Measurements from ENCODE around the gene ZNF268.

The ZNF268 gene

GRCh38 chr12:133203344-133204263 lies 22.3 kb downstream of the ZNF268 start:
- peaks cover 64% of the 10 kb centered on the region for H3K9me3 ChIP-seq (ENCODE audit: insufficient read depth, low read length)
- H3K27me3 ChIP-seq (ENCODE audit: low read depth, low read length), result no peaks in the 10 kb centered on the region
- no peak overlapping the region for H2AFZ ChIP-seq (ENCODE audit: low read depth, low read length)
- H3K9ac ChIP-seq (ENCODE audit: low read length), result no peak overlapping the region
- no peaks in the 10 kb centered on the region for H3K4me1 ChIP-seq (ENCODE audit: low read length)
- H3K79me2 ChIP-seq (ENCODE audit: low read length), result no peaks in the 10 kb centered on the region
- H3K36me3 ChIP-seq (replicated peaks; ENCODE audit: low read depth, low read length), result peaks cover 61% of the 10 kb centered on the region
- no peak overlapping the region for H3K27ac ChIP-seq (ENCODE audit: low read length)
- no peak for TF ChIP-seq EZH2phosphoT487 (IDR thresholded peaks at IDR 0.05; ENCODE audit: low read depth)
- TF ChIP-seq CTCF (IDR thresholded peaks at IDR 0.05; ENCODE audit: low read depth, low read length), result no peak
- H4K20me1 ChIP-seq (ENCODE audit: insufficient read depth, low read length), result no peaks in the 10 kb centered on the region
- no peak overlapping the region for H3K4me3 ChIP-seq (ENCODE audit: low read length)
- no peak overlapping the region for H3K4me2 ChIP-seq (ENCODE audit: low read length)

DNA sequence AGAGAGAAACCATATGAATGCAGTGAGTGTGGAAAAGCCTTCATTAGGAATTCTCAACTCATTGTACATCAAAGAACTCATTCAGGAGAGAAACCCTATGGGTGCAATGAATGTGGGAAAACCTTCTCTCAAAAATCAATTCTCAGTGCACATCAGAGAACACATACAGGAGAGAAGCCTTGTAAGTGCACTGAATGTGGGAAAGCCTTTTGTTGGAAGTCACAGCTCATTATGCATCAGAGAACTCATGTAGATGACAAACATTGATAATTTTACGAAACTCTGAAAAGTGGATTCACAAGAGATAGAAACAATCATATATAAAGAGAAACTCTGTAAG lies 22.9 kb downstream of the ZNF268 start:
- Histone ChIP-seq H3K4me2 (ENCODE audit: low read length) (no peak overlapping the region), H3K79me2 (ENCODE audit: low read length) (no peaks in the 10 kb centered on the region), H3K4me1 (ENCODE audit: low read length) (no peaks in the 10 kb centered on the region), H3K27me3 (ENCODE audit: low read depth, low read length) (no peaks in the 10 kb centered on the region), H3K27ac (ENCODE audit: low read length) (no peak overlapping the region), H3K36me3 (replicated peaks; ENCODE audit: low read depth, low read length) (peaks cover 61% of the 10 kb centered on the region), H3K9me3 (ENCODE audit: insufficient read depth, low read length) (peaks cover 66% of the 10 kb centered on the region), H2AFZ (ENCODE audit: low read depth, low read length) (no peak overlapping the region), H3K4me3 (ENCODE audit: low read length) (no peak overlapping the region), H4K20me1 (ENCODE audit: insufficient read depth, low read length) (no peaks in the 10 kb centered on the region), H3K9ac (ENCODE audit: low read length) (no peak overlapping the region)
- no peak for TF ChIP-seq CTCF (IDR thresholded peaks at IDR 0.05; ENCODE audit: low read depth, low read length)
- no peak for TF ChIP-seq EZH2phosphoT487 (IDR thresholded peaks at IDR 0.05; ENCODE audit: low read depth)

DNA sequence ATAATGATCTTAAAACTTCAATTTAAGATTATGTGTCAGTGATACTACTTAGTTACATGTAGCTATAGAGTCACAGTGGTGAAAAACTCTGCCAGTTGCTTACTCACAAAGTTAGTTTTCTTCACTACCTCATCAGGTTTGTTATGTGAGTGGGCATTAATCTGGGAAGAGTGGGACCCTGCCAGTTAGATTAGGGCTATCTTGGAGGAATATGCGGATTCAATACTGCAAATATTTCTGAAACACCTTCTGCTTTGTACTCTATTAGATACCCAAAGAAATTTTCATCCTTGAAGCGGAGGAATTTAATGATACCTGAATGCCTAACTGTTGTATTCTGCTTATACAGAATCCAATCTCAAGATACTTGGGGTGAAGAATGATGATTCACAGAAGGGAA lies 25.1 kb downstream of the ZNF268 start:
- H3K27ac ChIP-seq (ENCODE audit: low read length), result no peak overlapping the region
- no peak overlapping the region for H3K4me3 ChIP-seq (ENCODE audit: low read length)
- peaks cover 50% of the 10 kb centered on the region for H3K36me3 ChIP-seq (replicated peaks; ENCODE audit: low read depth, low read length)
- no peak overlapping the region for H3K9ac ChIP-seq (ENCODE audit: low read length)
- peaks cover 60% of the 10 kb centered on the region for H3K9me3 ChIP-seq (ENCODE audit: insufficient read depth, low read length)
- no peaks in the 10 kb centered on the region for H4K20me1 ChIP-seq (ENCODE audit: insufficient read depth, low read length)
- no peaks in the 10 kb centered on the region for H3K4me1 ChIP-seq (ENCODE audit: low read length)
- no peaks in the 10 kb centered on the region for H3K27me3 ChIP-seq (ENCODE audit: low read depth, low read length)
- H2AFZ ChIP-seq (ENCODE audit: low read depth, low read length), result no peak overlapping the region
- no peaks in the 10 kb centered on the region for H3K79me2 ChIP-seq (ENCODE audit: low read length)
- TF ChIP-seq EZH2phosphoT487 (IDR thresholded peaks at IDR 0.05; ENCODE audit: low read depth), result no peak
- no peak for TF ChIP-seq CTCF (IDR thresholded peaks at IDR 0.05; ENCODE audit: low read depth, low read length)
- H3K4me2 ChIP-seq (ENCODE audit: low read length), result no peak overlapping the region

DNA sequence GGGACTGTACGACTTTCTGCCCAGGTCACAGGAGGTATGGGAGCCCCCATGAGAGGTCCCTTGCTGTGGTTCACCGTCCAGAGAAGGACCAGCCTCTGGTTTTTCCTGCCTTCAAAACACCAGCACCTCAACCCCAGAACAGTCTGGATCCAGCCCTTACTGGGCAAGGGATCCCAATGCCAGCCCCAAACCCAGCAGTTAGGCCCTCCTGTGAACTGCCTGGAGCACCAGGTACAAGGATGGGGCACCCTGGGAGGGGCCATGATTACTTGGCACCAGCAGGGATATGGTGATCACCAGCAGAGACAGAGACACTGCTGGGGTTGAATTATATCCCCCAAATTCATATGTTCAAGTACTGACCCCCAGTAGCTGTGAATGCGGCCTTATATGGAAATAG lies 34.4 kb downstream of the ZNF268 start:
- no peak overlapping the region for H3K4me2 ChIP-seq (ENCODE audit: low read length)
- H3K4me1 ChIP-seq (ENCODE audit: low read length), result no peaks in the 10 kb centered on the region
- H3K27me3 ChIP-seq (ENCODE audit: low read depth, low read length), result no peaks in the 10 kb centered on the region
- TF ChIP-seq EZH2phosphoT487 (IDR thresholded peaks at IDR 0.05; ENCODE audit: low read depth), result no peak
- no peak for TF ChIP-seq CTCF (IDR thresholded peaks at IDR 0.05; ENCODE audit: low read depth, low read length)
- H3K27ac ChIP-seq (ENCODE audit: low read length), result no peak overlapping the region
- H3K9me3 ChIP-seq (ENCODE audit: insufficient read depth, low read length), result peaks cover 25% of the 10 kb centered on the region
- H3K36me3 ChIP-seq (replicated peaks; ENCODE audit: low read depth, low read length), result no peaks in the 10 kb centered on the region
- no peaks in the 10 kb centered on the region for H3K79me2 ChIP-seq (ENCODE audit: low read length)
- no peak overlapping the region for H3K9ac ChIP-seq (ENCODE audit: low read length)
- H3K4me3 ChIP-seq (ENCODE audit: low read length), result no peak overlapping the region
- H4K20me1 ChIP-seq (ENCODE audit: insufficient read depth, low read length), result no peaks in the 10 kb centered on the region
- H2AFZ ChIP-seq (ENCODE audit: low read depth, low read length), result no peak overlapping the region
